SK-N-SH treated with all-trans-retinoic acid at 6 μM for 48 hours (cell line): Measurements from ENCODE around the gene KIZ.

ENCODE experiments used
- ATAC-seq: fragments of 200-7000 bp; cut with Tn5 transposase; 3 replicates; pipeline ENCODE4 v1.9.1; 2020; ENCODE audit warnings: mild to moderate bottlenecking, moderate library complexity
- ARNTL ChIP-seq: fragments of 450-650 bp; formaldehyde crosslinking; IDR thresholded peaks from 2 replicates; pipeline ENCODE4 v1.5.0; 2020; ENCODE audit warnings: low read depth, mild to moderate bottlenecking, moderate library complexity, borderline replicate concordance
- BACH2 ChIP-seq: fragments of 250-450 bp; sonication (Bioruptor Pico); IDR thresholded peaks from 2 replicates; pipeline ENCODE4 v1.9.0; 2021; ENCODE audit warnings: mild to moderate bottlenecking, borderline replicate concordance
- CREB5 ChIP-seq: fragments of 250-450 bp; sonication (Bioruptor Pico); IDR thresholded peaks from 2 replicates; pipeline ENCODE4 v1.5.1; 2020; ENCODE audit warnings: low read depth, mild to moderate bottlenecking, moderate library complexity
- CSDC2 ChIP-seq: fragments of 250-450 bp; sonication (Bioruptor Pico); IDR thresholded peaks from 2 replicates; pipeline ENCODE4 v1.5.0; 2020; ENCODE audit warnings: mild to moderate bottlenecking, moderate library complexity
- CSRNP3 ChIP-seq: fragments of 250-450 bp; sonication (Bioruptor Pico); IDR thresholded peaks from 2 replicates; pipeline ENCODE4 v1.5.1; 2021; ENCODE audit warnings: mild to moderate bottlenecking, moderate library complexity
- ESRRG ChIP-seq: fragments of 250-450 bp; sonication (Bioruptor Pico); IDR thresholded peaks from 2 replicates; pipeline ENCODE4 v1.6.1; 2021; ENCODE audit warnings: mild to moderate bottlenecking
- GLIS3 ChIP-seq: fragments of 250-450 bp; sonication (Bioruptor Pico); IDR thresholded peaks from 2 replicates; pipeline ENCODE4 v1.5.0; 2020; ENCODE audit warnings: mild to moderate bottlenecking, moderate library complexity
- ISL1 ChIP-seq: fragments of 250-450 bp; sonication (Bioruptor Pico); IDR thresholded peaks from 2 replicates; pipeline ENCODE4 v2.1.2; 2022; ENCODE audit warnings: mild to moderate bottlenecking, moderate library complexity
- OSR1 ChIP-seq: fragments of 250-450 bp; sonication (Bioruptor Pico); IDR thresholded peaks from 2 replicates; pipeline ENCODE4 v1.8.0; 2022; ENCODE audit warnings: moderate library complexity, mild to moderate bottlenecking, inconsistent platforms
- PATZ1 ChIP-seq: fragments of 250-450 bp; sonication (Bioruptor Pico); IDR thresholded peaks from 2 replicates; pipeline ENCODE4 v1.8.0; 2020; ENCODE audit warnings: mild to moderate bottlenecking, moderate library complexity, borderline replicate concordance
- POU6F1 ChIP-seq: fragments of 250-450 bp; sonication (Bioruptor Pico); IDR thresholded peaks from 2 replicates; pipeline ENCODE4 v1.8.0; 2021; ENCODE audit warnings: low read depth, mild to moderate bottlenecking, moderate library complexity, borderline replicate concordance
- PPARA ChIP-seq: fragments of 250-450 bp; sonication (Bioruptor Pico); IDR thresholded peaks from 2 replicates; pipeline ENCODE4 v1.5.0; 2020; ENCODE audit warnings: mild to moderate bottlenecking, borderline replicate concordance
- ZC3H10 ChIP-seq: fragments of 250-450 bp; sonication (Bioruptor Pico); IDR thresholded peaks from 2 replicates; pipeline ENCODE4 v1.5.1; 2021; ENCODE audit warnings: mild to moderate bottlenecking, moderate library complexity
- ZFP3 ChIP-seq: fragments of 250-450 bp; sonication (Bioruptor Pico); IDR thresholded peaks from 2 replicates; pipeline ENCODE4 v1.5.0; 2020; ENCODE audit warnings: mild to moderate bottlenecking, moderate library complexity
- ZFP30 ChIP-seq: fragments of 450-650 bp; formaldehyde crosslinking; IDR thresholded peaks from 2 replicates; pipeline ENCODE4 v1.5.0; 2022; ENCODE audit warnings: mild to moderate bottlenecking, moderate library complexity
- ZNF565 ChIP-seq: fragments of 450-650 bp; formaldehyde crosslinking; conservative IDR thresholded peaks from 2 replicates; pipeline ENCODE4 v1.5.0; 2020; ENCODE audit warnings: low read depth, mild to moderate bottlenecking, moderate library complexity
- ZNF70 ChIP-seq: fragments of 450-650 bp; formaldehyde crosslinking; IDR thresholded peaks from 2 replicates; pipeline ENCODE4 v1.5.0; 2020; ENCODE audit warnings: mild to moderate bottlenecking, moderate library complexity
- ZNF8 ChIP-seq: fragments of 450-650 bp; formaldehyde crosslinking; IDR thresholded peaks from 2 replicates; pipeline ENCODE4 v1.5.0; 2020; ENCODE audit warnings: mild to moderate bottlenecking, moderate library complexity

KIZ gene

GRCh38 chr20:21133917-21134622 is 8.2 kb downstream of the KIZ start:
- ATAC-seq: no peak
- TF ChIP-seq ESRRG (CRISPR knock-in tag): no peak
- no peak for TF ChIP-seq ISL1 (CRISPR knock-in tag)
- TF ChIP-seq ARNTL (CRISPR knock-in tag): no peak
- no peak for TF ChIP-seq ZC3H10 (CRISPR knock-in tag)
- no peak for TF ChIP-seq ZFP30 (CRISPR knock-in tag)

- ATAC-seq: no peak
- no peak for TF ChIP-seq ZFP3
- no peak for TF ChIP-seq PPARA (CRISPR knock-in tag)
- TF ChIP-seq OSR1: no peak
- TF ChIP-seq ISL1 (CRISPR knock-in tag): no peak
- TF ChIP-seq ESRRG (CRISPR knock-in tag): no peak
- no peak for TF ChIP-seq ZNF8 (CRISPR knock-in tag)
- TF ChIP-seq ZFP30 (CRISPR knock-in tag): no peak
- no peak for TF ChIP-seq PATZ1 (CRISPR knock-in tag)
- TF ChIP-seq CREB5 (CRISPR knock-in tag): no peak
- TF ChIP-seq ARNTL (CRISPR knock-in tag): no peak
- TF ChIP-seq CSDC2 (CRISPR knock-in tag): no peak
- TF ChIP-seq BACH2 (CRISPR knock-in tag): no peak
- no peak for TF ChIP-seq ZNF70 (CRISPR knock-in tag)
- no peak for TF ChIP-seq GLIS3 (CRISPR knock-in tag)
- no peak for TF ChIP-seq ZNF565 (CRISPR knock-in tag)
- no peak for TF ChIP-seq POU6F1 (CRISPR knock-in tag)
- TF ChIP-seq CSRNP3 (CRISPR knock-in tag): no peak
- TF ChIP-seq ZC3H10 (CRISPR knock-in tag): no peak
- TF ChIP-seq, all 23 proteins: peak for 0
Measured at GRCh38 chr20:21134883-21135493, 9.1 kb downstream of the KIZ start.

GRCh38 chr20:21136015-21136732 is 10.3 kb downstream of the KIZ start:
- TF ChIP-seq CSRNP3 (CRISPR knock-in tag) (no peak), ZNF8 (CRISPR knock-in tag) (no peak), ZNF565 (CRISPR knock-in tag) (no peak), BACH2 (CRISPR knock-in tag) (no peak), ISL1 (CRISPR knock-in tag) (no peak)
- no peak for ATAC-seq
